HG02840 (cell line): ENCODE data around the gene TMEM50A.
"Not testable (repeated sequence)": the region's sequence is repeated elsewhere in the genome, so short reads cannot be mapped to it uniquely, and the experiment has no call there.

ENCODE experiments used
- ATAC-seq: cut with Tn5 transposase; IDR thresholded peaks from one replicate; pipeline ENCODE4 v1.9.1; 2021; ENCODE audit warnings: mild to moderate bottlenecking, moderate library complexity, moderate number of reproducible peaks; ENCODE audit not compliant: unreplicated experiment, low FRiP score

The TMEM50A gene

GRCh38 chr1:25338188-25338981 lies at the start of gene TMEM50A:
Gene TMEM50A (plus strand): TSS chr1:25338334. CDS start chr1:25340487, 2,153 bp downstream.
- ATAC-seq, result peak; percentile 66

DNA sequence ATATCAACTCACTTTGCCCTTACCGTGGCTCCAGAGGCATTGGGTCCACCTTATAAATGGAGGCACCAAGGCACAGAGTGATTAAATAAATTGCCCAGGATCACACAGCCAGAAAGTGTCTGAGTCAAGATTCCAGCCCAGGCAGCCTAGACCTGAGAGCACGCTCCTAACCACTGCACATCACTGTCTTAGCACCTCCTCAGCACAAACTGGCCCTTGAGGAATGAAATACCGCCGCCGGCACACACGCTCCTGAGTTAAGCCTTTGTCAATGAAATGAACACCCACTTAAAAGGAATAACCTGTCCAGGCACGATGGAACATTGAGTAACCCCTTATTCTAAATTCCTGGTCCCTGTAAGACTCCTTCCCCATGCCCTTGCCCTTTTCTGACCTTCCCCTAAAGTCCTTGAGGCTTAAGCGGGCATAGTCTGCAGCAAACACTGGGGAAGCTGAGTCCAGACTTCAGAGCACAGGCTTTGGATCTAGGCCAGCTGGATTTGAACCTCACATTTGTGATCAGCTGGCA lies 49.5 kb upstream of the TMEM50A start:
- not testable (repeated sequence) for ATAC-seq

DNA sequence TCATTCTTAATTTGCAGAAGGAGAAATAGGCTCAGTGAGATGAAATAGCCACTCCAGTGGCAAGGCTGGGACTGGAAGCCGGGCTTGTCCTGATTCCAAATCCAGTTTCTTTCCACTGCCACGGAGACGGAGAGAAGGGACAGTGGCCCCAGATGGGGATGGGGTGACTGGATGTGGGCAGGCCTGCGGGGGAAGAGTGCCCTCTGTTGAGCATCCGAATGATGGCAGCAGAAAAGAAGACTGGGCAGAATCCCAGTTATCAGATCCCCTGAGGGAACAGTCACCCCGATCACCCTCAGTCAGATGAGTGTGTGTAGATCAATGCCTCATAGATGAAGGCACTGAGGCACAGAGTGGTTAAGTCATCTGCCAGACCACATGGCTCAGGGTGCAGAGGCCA lies 48.1 kb upstream of the TMEM50A start:
- not testable (repeated sequence) for ATAC-seq

GRCh38 chr1:25293426-25293825 lies 44.7 kb upstream of the TMEM50A start:
- not testable (repeated sequence) for ATAC-seq

GRCh38 chr1:25294889-25295826 lies 43.0 kb upstream of the TMEM50A start:
- ATAC-seq, result not testable (repeated sequence)

DNA sequence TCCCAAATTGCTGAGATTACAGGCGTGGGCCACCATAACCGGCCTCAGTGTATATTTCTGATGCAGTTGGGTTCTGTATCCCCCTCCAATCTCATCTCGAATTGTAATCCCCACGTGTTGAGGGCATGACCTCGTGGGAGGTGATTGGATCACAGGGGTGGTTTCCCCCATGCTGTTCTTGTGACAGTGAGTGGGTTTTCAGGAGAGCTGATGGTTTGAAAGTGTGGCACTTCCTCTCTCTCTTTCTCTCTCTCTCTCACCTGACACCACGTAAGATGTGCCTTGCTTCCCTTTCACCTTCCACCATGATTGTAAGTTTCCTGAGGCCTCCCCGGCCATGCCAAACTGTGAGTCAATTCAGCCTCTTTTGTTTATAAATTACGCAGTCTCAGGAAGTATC lies 41.6 kb upstream of the TMEM50A start:
- ATAC-seq, result not testable (repeated sequence)

DNA sequence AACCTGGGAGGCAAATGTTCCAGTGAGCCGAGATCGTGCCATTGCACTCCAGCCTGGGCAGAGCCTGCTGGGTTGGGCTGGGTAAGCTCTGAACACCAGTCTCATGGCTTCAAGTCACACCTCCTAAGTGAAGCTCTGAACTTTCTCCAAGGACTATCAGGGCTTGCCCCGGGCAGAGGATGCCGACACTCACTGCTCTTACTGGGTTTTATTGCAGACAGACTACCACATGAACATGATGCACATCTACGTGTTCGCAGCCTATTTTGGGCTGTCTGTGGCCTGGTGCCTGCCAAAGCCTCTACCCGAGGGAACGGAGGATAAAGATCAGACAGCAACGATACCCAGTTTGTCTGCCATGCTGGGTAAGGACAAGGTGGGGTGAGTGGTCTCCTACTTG lies 37.4 kb upstream of the TMEM50A start:
- ATAC-seq, result not testable (repeated sequence)

DNA sequence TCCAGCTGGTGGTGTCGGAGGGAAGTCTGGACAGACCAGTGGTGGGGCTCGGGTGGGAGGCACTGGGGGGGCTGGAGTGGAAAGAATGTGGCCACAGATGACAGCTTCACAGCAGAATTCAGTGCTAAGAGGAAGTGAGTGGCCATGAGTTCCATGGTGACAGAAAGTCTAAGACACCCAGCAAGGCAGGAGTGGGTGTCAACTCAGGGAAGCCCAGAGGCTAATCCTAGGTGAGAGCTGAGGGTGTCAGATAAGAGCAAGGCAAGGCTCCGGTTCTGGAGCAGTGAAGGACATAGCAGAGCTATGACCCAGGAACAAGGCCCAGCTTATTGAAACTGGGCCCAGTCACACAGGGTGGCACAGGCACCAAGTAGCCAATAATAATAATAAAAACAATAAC lies 35.8 kb upstream of the TMEM50A start:
- ATAC-seq, result not testable (repeated sequence)

DNA sequence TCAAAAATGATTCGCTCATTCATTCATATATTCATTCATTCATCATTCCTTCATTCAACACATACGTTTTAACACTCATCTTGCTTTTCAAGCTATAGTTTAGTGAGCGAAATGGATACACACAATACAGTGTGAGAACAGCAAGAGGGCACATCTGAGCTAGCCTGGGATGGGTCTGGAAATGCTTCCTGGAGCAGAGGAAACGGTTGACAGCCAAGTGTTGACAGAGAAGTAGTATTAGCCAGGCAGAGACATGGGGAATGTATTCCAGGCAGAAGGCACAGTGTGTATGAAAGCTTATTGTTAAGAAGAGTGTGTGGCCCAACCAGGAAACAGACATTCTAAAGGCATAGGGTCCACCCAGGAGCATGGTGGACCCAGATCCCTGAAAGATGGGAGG lies 33.2 kb upstream of the TMEM50A start:
- ATAC-seq, result not testable (repeated sequence)

DNA sequence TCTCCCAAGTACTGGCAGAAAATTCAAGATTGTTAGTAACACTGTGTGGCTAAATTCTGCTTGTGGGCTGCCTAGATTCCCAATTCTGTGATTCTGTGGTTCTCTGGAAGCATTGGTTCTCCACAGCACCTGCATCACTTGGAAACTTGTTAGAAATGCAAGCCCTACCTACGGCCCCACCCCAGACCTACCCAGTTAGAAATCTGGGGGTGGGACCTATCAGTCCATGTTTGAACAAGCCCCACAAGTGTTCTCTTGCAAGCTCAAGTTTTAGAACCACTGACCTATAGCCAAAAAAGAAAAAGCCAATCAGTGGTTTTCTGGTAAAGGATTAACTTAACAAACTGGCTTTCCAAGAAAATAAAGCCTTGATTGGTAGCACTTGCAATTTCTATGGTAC lies 30.0 kb upstream of the TMEM50A start:
- not testable (repeated sequence) for ATAC-seq

GRCh38 chr1:25309085-25309484 lies 29.0 kb upstream of the TMEM50A start:
- not testable (repeated sequence) for ATAC-seq

DNA sequence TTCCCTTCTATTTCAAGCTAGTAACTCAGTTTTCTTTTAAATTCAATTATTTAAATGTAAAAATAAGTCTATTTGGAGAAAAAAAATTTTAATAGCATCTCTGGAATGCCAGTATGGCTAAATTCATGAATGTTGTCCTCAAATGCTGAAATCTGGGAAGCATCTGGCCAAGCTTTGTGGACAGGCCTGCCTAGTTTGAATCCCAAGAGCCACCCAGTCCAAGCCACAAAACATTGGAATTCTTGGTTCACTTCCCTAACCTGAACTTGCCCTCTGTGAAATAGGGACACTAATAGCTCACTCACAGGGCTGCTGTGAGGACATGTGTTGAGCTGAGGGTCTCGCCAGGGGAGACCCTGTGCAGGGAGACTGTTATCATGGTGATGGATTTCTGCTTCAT lies 28.6 kb upstream of the TMEM50A start:
- ATAC-seq, result not testable (repeated sequence)

GRCh38 chr1:25312806-25313470 lies 25.2 kb upstream of the TMEM50A start:
- not testable (repeated sequence) for ATAC-seq

GRCh38 chr1:25320314-25320938 lies 17.7 kb upstream of the TMEM50A start:
- ATAC-seq, result not testable (repeated sequence)

DNA sequence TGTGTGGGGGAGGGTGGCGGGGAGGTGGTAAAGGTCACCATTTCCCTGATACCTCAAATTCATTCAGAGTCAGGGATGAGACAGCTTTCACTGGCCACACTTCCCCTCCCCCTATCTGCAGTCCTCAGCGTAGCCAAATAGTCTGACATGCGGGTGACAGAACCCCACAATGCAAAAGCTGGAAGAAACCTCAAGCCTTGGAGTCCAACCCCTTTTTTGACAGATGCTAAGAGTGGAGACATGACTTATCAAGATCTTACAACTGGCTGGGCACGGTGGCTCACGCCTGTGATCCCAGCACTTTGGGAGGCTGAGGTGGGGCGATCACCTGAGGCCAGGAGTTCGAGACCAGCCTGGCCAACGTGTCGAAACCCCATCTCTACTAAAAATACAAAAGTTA lies 16.0 kb upstream of the TMEM50A start:
- not testable (repeated sequence) for ATAC-seq

GRCh38 chr1:25324407-25324806 lies 13.7 kb upstream of the TMEM50A start:
- ATAC-seq, result not testable (repeated sequence)

- not testable (repeated sequence) for ATAC-seq
Observed at GRCh38 chr1:25327864-25328790, 10.0 kb upstream of the TMEM50A start.

GRCh38 chr1:25328791-25329185 lies 9.3 kb upstream of the TMEM50A start:
- not testable (repeated sequence) for ATAC-seq

DNA sequence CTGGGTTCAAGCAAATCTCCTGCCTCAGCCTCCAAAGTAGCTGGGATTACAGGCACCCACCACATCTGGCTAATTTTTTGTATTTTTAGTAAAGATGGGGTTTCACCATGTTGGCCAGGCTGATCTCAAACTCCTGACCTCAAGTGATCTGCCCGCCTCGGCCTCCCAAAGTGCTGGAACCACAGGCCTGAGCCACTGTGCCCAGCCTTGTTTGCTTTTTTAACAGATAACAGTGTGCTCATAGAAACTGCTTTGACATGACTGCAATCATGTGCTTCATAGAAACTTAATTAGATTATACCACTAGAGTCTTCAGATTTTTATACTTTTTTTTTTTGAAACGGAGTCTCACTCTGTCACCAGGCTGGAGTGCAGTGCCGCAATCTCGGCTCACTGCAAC lies 8.8 kb upstream of the TMEM50A start:
- ATAC-seq, result not testable (repeated sequence)
